ENCODE data around the gene ZIK1. TPM values are rescaled to one million over a fixed set of nuclear protein-coding genes. Genes with fewer than 3 reads are reported as not detected.

ZIK1 gene
- total and polyA plus RNA-seq, 9 of the 15 experiments (the other 6 are each of a cell fraction or from before 2014, with no cell fraction given) = 0.03 to 0.42 (median 0.15) TPM; not detected in 1

GRCh38 chr19:57613941-57614743 is 30.2 kb downstream of the ZIK1 start, which contains the start of gene ZNF134:
Gene ZNF134, plus strand, starts transcription at chr19:57614242. Its CDS starts 5,227 bp downstream, at chr19:57619469.
- 2% methylated on average over 41 of the region's 64 CpGs for WGBS (ENCODE audit: insufficient coverage, low coverage, missing lambda C conversion rate)
- TSS peak; percentile 57 for BruUV-seq (replicated peaks)
- DNase-seq (ENCODE audit: extremely low read depth in 1 of 4, low spot score in 3 of 4) (peak; percentile 91 to 94 (median 93)), ATAC-seq (peak; percentile 100), FAIRE-seq (peak; percentile 96)
- in situ Hi-C loops (cut with MboI) = no loop called here
- H3K4me1 ChIP-seq (replicated peaks in 1 of 2; ENCODE audit: control insufficient read depth in 2 of 2, insufficient read depth in 2 of 2, low read length in 2 of 2) = peaks cover 3 to 8% of the 10 kb centered on the region in 2 experiments; a peak in 2 of 5 replicates
- peaks cover 24% of the 10 kb centered on the region for H3K79me2 ChIP-seq (ENCODE audit: control insufficient read depth, insufficient read depth, low read length)
- ChIA-PET CTCF (ENCODE audit: low intra/inter-chr PET ratio) (no interaction called here), POLR2A (interaction anchor here (0.6 kb wide), 1 partner anchor 874 kb away, joined by 3 read pairs; no protein-coding TSS in a partner anchor)
- no peaks in the 10 kb centered on the region for H3K27me3 ChIP-seq (ENCODE audit: control insufficient read depth in 2 of 2, insufficient read depth in 2 of 2, low read length in 2 of 2)
- H3K9ac ChIP-seq (ENCODE audit: insufficient read depth in 1 of 2, low read depth in 2 of 2, low read length in 2 of 2) = peak within 1 kb of the TSS; percentile 74 to 91
- peak within 1 kb of the TSS; percentile 68 for H3K27ac ChIP-seq (ENCODE audit: extremely low read depth, low read depth, low read length)
- H2AFZ ChIP-seq (ENCODE audit: low read depth, low read length) = peak within 1 kb of the TSS; percentile 73
- H3K4me3 ChIP-seq = peak within 1 kb of the TSS; percentile 92
- no peaks in the 10 kb centered on the region for H3K9me1 ChIP-seq (ENCODE audit: control insufficient read depth, insufficient read depth, low read length)
- peaks cover 26% of the 10 kb centered on the region for H3K9me3 ChIP-seq (replicated peaks; ENCODE audit: control insufficient read depth, insufficient read depth, low read depth, low read length)
- intact Hi-C loops (cut with micrococcal nuclease) = no loop called here
- H3K36me3 ChIP-seq (ENCODE audit: control insufficient read depth, insufficient read depth, low read length) = peaks cover 29% of the 10 kb centered on the region
- H4K20me1 ChIP-seq (replicated peaks; ENCODE audit: control insufficient read depth, insufficient read depth, low read length) = no peaks in the 10 kb centered on the region
- H3K4me2 ChIP-seq (ENCODE audit: insufficient read depth, low read length) = peak within 1 kb of the TSS; percentile 97
- TF ChIP-seq ELF4 (CRISPR knock-in tag; IDR thresholded peaks at IDR 0.05) (no peak), MEF2A (IDR thresholded peaks at IDR 0.05; ENCODE audit: control insufficient read depth, low read depth, low read length) (no peak), NFIC (IDR thresholded peaks at IDR 0.05) (0 out of 2 replicates have a peak, but pooled peaks have one; percentile 15), COPS2 (conservative IDR thresholded peaks at IDR 0.05) (no peak), RBFOX2 (IDR thresholded peaks at IDR 0.05; ENCODE audit: low read depth, low read length) (peak; percentile 89), USF2 (CRISPR knock-in tag; IDR thresholded peaks at IDR 0.05) (0 out of 2 replicates have a peak, but pooled peaks have one; percentile 2), NONO (IDR thresholded peaks at IDR 0.05; ENCODE audit: low read depth in 2 of 2, low read length in 1 of 2) (no peak), MYC (IDR thresholded peaks at IDR 0.05; ENCODE audit: low read depth, low read length) (0 out of 2 replicates have a peak, but pooled peaks have one; percentile 59), MYC (CRISPR knock-in tag; IDR thresholded peaks at IDR 0.05; ENCODE audit: borderline replicate concordance, low read depth) (no peak), HEY1 (CRISPR knock-in tag; IDR thresholded peaks at IDR 0.05; ENCODE audit: borderline replicate concordance) (no peak), PHF20 (IDR thresholded peaks at IDR 0.05; ENCODE audit: partially characterized antibody) (peak; percentile 68), KLF16 (IDR thresholded peaks at IDR 0.05) (no peak), CBX3 (IDR thresholded peaks at IDR 0.05; ENCODE audit: borderline replicate concordance in 1 of 2, low read length in 2 of 2) (peak in 1 of 2 experiments; percentile 40; a peak in 1 of 3 replicates), EHMT2 (IDR thresholded peaks at IDR 0.05) (no peak), HNRNPK (IDR thresholded peaks at IDR 0.05; ENCODE audit: low read depth, low read length, poor library complexity, severe bottlenecking) (no peak)
- TF ChIP-seq, protein P1, sequence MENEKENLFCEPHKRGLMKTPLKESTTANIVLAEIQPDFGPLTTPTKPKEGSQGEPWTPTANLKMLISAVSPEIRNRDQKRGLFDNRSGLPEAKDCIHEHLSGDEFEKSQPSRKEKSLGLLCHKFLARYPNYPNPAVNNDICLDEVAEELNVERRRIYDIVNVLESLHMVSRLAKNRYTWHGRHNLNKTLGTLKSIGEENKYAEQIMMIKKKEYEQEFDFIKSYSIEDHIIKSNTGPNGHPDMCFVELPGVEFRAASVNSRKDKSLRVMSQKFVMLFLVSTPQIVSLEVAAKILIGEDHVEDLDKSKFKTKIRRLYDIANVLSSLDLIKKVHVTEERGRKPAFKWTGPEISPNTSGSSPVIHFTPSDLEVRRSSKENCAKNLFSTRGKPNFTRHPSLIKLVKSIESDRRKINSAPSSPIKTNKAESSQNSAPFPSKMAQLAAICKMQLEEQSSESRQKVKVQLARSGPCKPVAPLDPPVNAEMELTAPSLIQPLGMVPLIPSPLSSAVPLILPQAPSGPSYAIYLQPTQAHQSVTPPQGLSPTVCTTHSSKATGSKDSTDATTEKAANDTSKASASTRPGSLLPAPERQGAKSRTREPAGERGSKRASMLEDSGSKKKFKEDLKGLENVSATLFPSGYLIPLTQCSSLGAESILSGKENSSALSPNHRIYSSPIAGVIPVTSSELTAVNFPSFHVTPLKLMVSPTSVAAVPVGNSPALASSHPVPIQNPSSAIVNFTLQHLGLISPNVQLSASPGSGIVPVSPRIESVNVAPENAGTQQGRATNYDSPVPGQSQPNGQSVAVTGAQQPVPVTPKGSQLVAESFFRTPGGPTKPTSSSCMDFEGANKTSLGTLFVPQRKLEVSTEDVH (IDR thresholded peaks at IDR 0.05; ENCODE audit: low read depth, partially characterized antibody) = peak; percentile 26

Measured in K562 (cell line).